Hair follicle dermal papilla cell (primary cell): ENCODE measurements around the gene ATP9B. TPM values are rescaled to one million over a fixed set of nuclear protein-coding genes. Genes with fewer than 3 reads are reported as not detected.

Experiments used
- total RNA-seq: library from RNA; depleted of rRNA; stranded (reverse); fragments of >200 nt; gene quantifications from 2 replicates; pipeline ENCODE4 v1.2.3, GENCODE V29; 2012

The ATP9B gene
- total RNA-seq = 21.7 and 25.5 TPM in 2 replicates

GRCh38 chr18:79068937-79069716 is at the start of gene ATP9B:
TSS of gene ATP9B (plus strand) at chr18:79069394. CDS start at chr18:79069411, 17 bp downstream.

GRCh38 chr18:79395761-79396404 is 326.7 kb downstream of the ATP9B start, which contains the start of gene NFATC1:
TSS of gene NFATC1 (plus strand) at chr18:79395930. CDS start at chr18:79396225, 295 bp downstream.

Other genes starting within 250 kb of the ATP9B start
- gene SALL3, start 89.6 kb upstream of the ATP9B start, total RNA-seq = under 0.01 TPM in 1 of 2 replicates, not detected in the other